SK-N-SH (cell line): ENCODE measurements around the gene ADAP2. TPM values are rescaled to one million over a fixed set of nuclear protein-coding genes. Genes with fewer than 3 reads are reported as not detected.

Experiments
- CTCF ChIA-PET: fragments of 300-600, 350-600 bp; formaldehyde crosslinking; extraction: SDS; loops from one replicate; lab custom pipeline; 2021; lab: Yijun Ruan, JAX
- POLR2A ChIA-PET: fragments of 350-600 bp; sonication (Branson Sonifier 250); formaldehyde crosslinking; extraction: SDS; loops from one replicate; lab custom pipeline; 2020; ENCODE audit warnings: antibody characterized with exemption, inconsistent platforms; lab: Yijun Ruan, JAX
- DNase-seq: peaks from one replicate; pipeline ENCODE4 v3.0.0; 2012
- H2AFZ ChIP-seq: fragments of 200-600 bp; sonication (generic); 2 replicates; pipeline ENCODE4 v1.8.1; 2016; ENCODE audit warnings: antibody characterized with exemption, mild to moderate bottlenecking, low read depth
- H3F3A ChIP-seq: fragments of 200-600 bp; sonication (generic); replicated peaks from 2 replicates; pipeline ENCODE3; 2016; ENCODE audit warnings: antibody characterized with exemption, mild to moderate bottlenecking; ENCODE audit not compliant: insufficient read depth
- H3K27ac ChIP-seq, 2 experiments: fragments of 200-500 bp in 1 of 2; fragments of 200-600 bp in 1 of 2; sonication (Bioruptor generic) in 1 of 2; sonication (generic), shearing (Covaris generic) in 1 of 2; 2 replicates each; pipeline versions ENCODE4 v1.5.1 to v1.6.1; 2014 to 2016; ENCODE audit warnings: low read depth in 2 of 2, inconsistent platforms in 1 of 2, low read length in 1 of 2, mild to moderate bottlenecking in 1 of 2, mixed read lengths in 1 of 2
- H3K27me3 ChIP-seq: fragments of 200-600 bp; sonication (generic), shearing (Covaris generic); 2 replicates; pipeline ENCODE4 v1.6.1; 2016; ENCODE audit warnings: mixed run types; ENCODE audit not compliant: insufficient read depth
- H3K36me3 ChIP-seq, 2 experiments: fragments of 200-500 bp in 1 of 2; fragments of 200-600 bp in 1 of 2; sonication (Bioruptor generic) in 1 of 2; sonication (generic) in 1 of 2; replicated peaks in 1 of 2; 2 replicates each; pipeline versions ENCODE3 to v1.5.1; 2014 to 2016; ENCODE audit warnings: low read length in 1 of 2, mild to moderate bottlenecking in 1 of 2; ENCODE audit not compliant: insufficient read depth in 2 of 2, control insufficient read depth in 1 of 2
- H3K4me1 ChIP-seq, 2 experiments: fragments of 200-500 bp in 1 of 2; fragments of 200-600 bp in 1 of 2; sonication (Bioruptor generic) in 1 of 2; sonication (generic), shearing (Covaris generic) in 1 of 2; 2 replicates each; pipeline versions ENCODE4 v1.5.1 to v1.6.1; 2014 to 2016; ENCODE audit warnings: low read depth in 1 of 2, low read length in 1 of 2, mixed run types in 1 of 2; ENCODE audit not compliant: insufficient read depth in 2 of 2, control insufficient read depth in 1 of 2
- H3K4me2 ChIP-seq: fragments of 200-600 bp; sonication (generic), shearing (Covaris generic); 2 replicates; pipeline ENCODE4 v1.6.1; 2017; ENCODE audit warnings: mixed run types
- H3K4me3 ChIP-seq, 2 experiments: fragments of 200-500 bp in 1 of 2; fragments of 200-600 bp in 1 of 2; sonication (Bioruptor generic) in 1 of 2; sonication (generic), shearing (Covaris generic) in 1 of 2; 2 replicates each; pipeline versions ENCODE4 v1.5.1 to v1.8.1; 2014 to 2016; ENCODE audit warnings: low read depth in 2 of 2, inconsistent platforms in 1 of 2, low read length in 1 of 2, mild to moderate bottlenecking in 1 of 2, mixed read lengths in 1 of 2, moderate library complexity in 1 of 2
- H3K79me2 ChIP-seq: fragments of 200-600 bp; sonication (generic); 2 replicates; pipeline ENCODE4 v1.8.1; 2017; ENCODE audit warnings: mild to moderate bottlenecking; ENCODE audit not compliant: insufficient read depth
- H3K9ac ChIP-seq: fragments of 200-600 bp; sonication (generic); 2 replicates; pipeline ENCODE4 v1.6.1; 2017; ENCODE audit warnings: mixed run types
- H3K9me2 ChIP-seq: fragments of 200-600 bp; sonication (generic); 2 replicates; pipeline ENCODE4 v1.6.1; 2017; ENCODE audit warnings: mixed run types
- H3K9me3 ChIP-seq: fragments of 200-600 bp; sonication (generic); 2 replicates; pipeline ENCODE4 v1.6.1; 2017; ENCODE audit warnings: mixed run types, mild to moderate bottlenecking, moderate library complexity
- H4K20me1 ChIP-seq: fragments of 200-600 bp; sonication (generic); 2 replicates; pipeline ENCODE4 v1.6.1; 2017; ENCODE audit warnings: mild to moderate bottlenecking, mixed run types; ENCODE audit not compliant: insufficient read depth
- EZH2phosphoT487 ChIP-seq: fragments of 200-600 bp; sonication (generic); IDR thresholded peaks from 2 replicates; pipeline ENCODE4 v1.6.1; 2017; ENCODE audit warnings: low read depth, mixed run types, mild to moderate bottlenecking, antibody characterized with exemption, moderate library complexity, borderline replicate concordance
- FOSL2 ChIP-seq: IDR thresholded peaks from 2 replicates; pipeline ENCODE4 v1.4.0; 2012; ENCODE audit warnings: low read depth, mild to moderate bottlenecking, moderate library complexity, borderline replicate concordance
- FOXJ3 ChIP-seq: sonication (generic); formaldehyde crosslinking; IDR thresholded peaks from 2 replicates; pipeline ENCODE4 v1.5.1; 2020; ENCODE audit warnings: mild to moderate bottlenecking, missing genetic modification reagents
- GABPA ChIP-seq: IDR thresholded peaks from 2 replicates; pipeline ENCODE4 v1.4.0; 2012; ENCODE audit warnings: low read depth, mild to moderate bottlenecking
- GATA2 ChIP-seq: sonication (generic); formaldehyde crosslinking; IDR thresholded peaks from 2 replicates; pipeline ENCODE4 v1.5.0; 2020; ENCODE audit warnings: mild to moderate bottlenecking, missing genetic modification reagents
- IRF3 ChIP-seq: fragments of 150-350 bp; IDR thresholded peaks from 2 replicates; pipeline ENCODE4 v1.6.1; 2016; ENCODE audit warnings: mild to moderate bottlenecking, low read depth, low read length
- MXI1 ChIP-seq: IDR thresholded peaks from 2 replicates; pipeline ENCODE4 v1.6.1; 2012; ENCODE audit warnings: mild to moderate bottlenecking, low read depth, low read length, improper control_type of control experiment
- NFIC ChIP-seq: IDR thresholded peaks from 2 replicates; pipeline ENCODE4 v1.4.0; 2012; ENCODE audit warnings: borderline replicate concordance
- POLR2AphosphoS5 ChIP-seq: IDR thresholded peaks from 2 replicates; pipeline ENCODE4 v1.6.1; 2012; ENCODE audit warnings: low read depth, low read length
- RAD21 ChIP-seq: IDR thresholded peaks from 2 replicates; pipeline ENCODE4 v1.6.1; 2012; ENCODE audit warnings: mild to moderate bottlenecking, low read length
- RCOR1 ChIP-seq: fragments of 150-350 bp; IDR thresholded peaks from 2 replicates; pipeline ENCODE4 v1.6.1; 2017; ENCODE audit warnings: antibody characterized with exemption, low read length
- REST ChIP-seq: IDR thresholded peaks from 2 replicates; pipeline ENCODE4 v1.6.1; 2012; ENCODE audit warnings: mild to moderate bottlenecking, low read depth, low read length, moderate library complexity
- RFX5 ChIP-seq: IDR thresholded peaks from 2 replicates; pipeline ENCODE4 v1.6.1; 2012; ENCODE audit warnings: mild to moderate bottlenecking, improper control_type of control experiment, low read length
- SMC3 ChIP-seq: IDR thresholded peaks from 2 replicates; pipeline ENCODE4 v1.6.1; 2012; ENCODE audit warnings: low read depth, low read length, improper control_type of control experiment
- YY1 ChIP-seq: IDR thresholded peaks from 2 replicates; pipeline ENCODE4 v1.4.0; 2012; ENCODE audit warnings: low read depth, mild to moderate bottlenecking
- WGBS: methylation state at CpG from one replicate; pipeline ENCODE4 v1.1.6; 2017; ENCODE audit warnings: low lambda C conversion rate; 5-methylcytosine and 5-hydroxymethylcytosine counted together
- polyA plus RNA-seq, 3 experiments: library from polyadenylated mRNA; depleted of rRNA; stranded (reverse); fragments of >200 nt; gene quantifications; 2 replicates each; pipeline ENCODE4 v1.2.3, GENCODE V29; 2012
- small RNA-seq, 7 experiments: library from RNA; depleted of rRNA; stranded (forward); fragments of <200 nt; gene quantifications; one replicate each; pipeline ENCODE3, GENCODE V24; 2012

ADAP2 gene
- polyA plus RNA-seq, 1 of the 3 experiments (the other 2 are of a cell fraction), result 0.39 TPM

GRCh38 chr17:31007695-31008373, 86.1 kb downstream of the ADAP2 start (continued):
- no peak for TF ChIP-seq RAD21
- no peak for TF ChIP-seq NFIC
- no peak for TF ChIP-seq RFX5
- TF ChIP-seq REST, result no peak
- TF ChIP-seq IRF3, result no peak
- no peak for TF ChIP-seq GABPA
- TF ChIP-seq YY1, result no peak
- TF ChIP-seq RCOR1, result no peak
- TF ChIP-seq POLR2AphosphoS5, result no peak
- no peak for TF ChIP-seq FOXJ3

GRCh38 chr17:31008374-31009041, 86.8 kb downstream of the ADAP2 start:
- Histone ChIP-seq H4K20me1 (no peaks in the 10 kb centered on the region), H3K9me3 (no peaks in the 10 kb centered on the region), H3K4me3 (no peak overlapping the region), H3K36me3 (no peaks in the 10 kb centered on the region), H3K9me2 (no peaks in the 10 kb centered on the region), H3K4me2 (no peak overlapping the region), H2AFZ (no peak overlapping the region), H3K27me3 (no peaks in the 10 kb centered on the region), H3K27ac (no peak overlapping the region), H3K4me1 (peaks cover 0 to 11% of the 10 kb centered on the region in 2 experiments; a peak in 1 of 4 replicates), H3F3A (peaks cover 18% of the 10 kb centered on the region), H3K9ac (no peak overlapping the region), H3K79me2 (no peaks in the 10 kb centered on the region)
- TF ChIP-seq EZH2phosphoT487 (no peak), GATA2 (CRISPR knock-in tag) (no peak), SMC3 (no peak), MXI1 (no peak), FOSL2 (no peak)
- POLR2A ChIA-PET, result no interaction called here
- CTCF ChIA-PET, result interaction anchor here (0.7 to 2.6 kb wide), 2 partner anchors 207 to 208 kb away, joined by 3 to 7 read pairs; no protein-coding TSS in a partner anchor
- WGBS, result 97% methylated on average over 56 of the region's 65 CpGs
- no peak for DNase-seq

Small RNA genes within 50 kb of the gene (small RNA-seq; reads per million reads assigned to genes)
- 0 reads per million in 7 experiments for gene AC138207.3
- 0 reads per million in 7 experiments for gene RN7SL138P

Other genes starting within 250 kb of the ADAP2 start
- gene CRLF3, start 97.3 kb upstream of the ADAP2 start, polyA plus RNA-seq (2012; rRNA removed), result 10.9 and 13.9 TPM in 2 replicates
- gene ATAD5, start 90.0 kb upstream of the ADAP2 start, polyA plus RNA-seq (2012; rRNA removed), result 0.66 and 0.75 TPM in 2 replicates
- gene TEFM, start 15.7 kb upstream of the ADAP2 start, polyA plus RNA-seq (2012; rRNA removed), result 4.4 and 9.3 TPM in 2 replicates
- not detected in 2 replicates for gene RNF135, start 49.1 kb downstream of the ADAP2 start, polyA plus RNA-seq (2012; rRNA removed)
- gene NF1, start 173.0 kb downstream of the ADAP2 start, polyA plus RNA-seq (2012; rRNA removed), result 19.6 and 27.6 TPM in 2 replicates